Breast epithelium (tissue), 3 donors: ENCODE measurements around the gene FGGY.

ENCODE experiments used
- CTCF ChIP-seq, 3 donors: fragments of 450-650 bp; IDR thresholded peaks; one replicate each; pipeline ENCODE4 v1.5.1; 2016 to 2017; ENCODE audit warnings: antibody characterized with exemption in 3 of 3, mild to moderate bottlenecking in 3 of 3, moderate library complexity in 3 of 3
- POLR2A ChIP-seq: fragments of 450-650 bp; IDR thresholded peaks from one replicate; pipeline ENCODE4 v1.6.1; 2016; ENCODE audit warnings: antibody characterized with exemption, mild to moderate bottlenecking, moderate library complexity
- POLR2AphosphoS5 ChIP-seq, 3 donors: sonication (generic); formaldehyde crosslinking; IDR thresholded peaks; one replicate each; pipeline ENCODE4 v1.6.1; 2017; ENCODE audit warnings: antibody characterized with exemption in 3 of 3

DNA sequence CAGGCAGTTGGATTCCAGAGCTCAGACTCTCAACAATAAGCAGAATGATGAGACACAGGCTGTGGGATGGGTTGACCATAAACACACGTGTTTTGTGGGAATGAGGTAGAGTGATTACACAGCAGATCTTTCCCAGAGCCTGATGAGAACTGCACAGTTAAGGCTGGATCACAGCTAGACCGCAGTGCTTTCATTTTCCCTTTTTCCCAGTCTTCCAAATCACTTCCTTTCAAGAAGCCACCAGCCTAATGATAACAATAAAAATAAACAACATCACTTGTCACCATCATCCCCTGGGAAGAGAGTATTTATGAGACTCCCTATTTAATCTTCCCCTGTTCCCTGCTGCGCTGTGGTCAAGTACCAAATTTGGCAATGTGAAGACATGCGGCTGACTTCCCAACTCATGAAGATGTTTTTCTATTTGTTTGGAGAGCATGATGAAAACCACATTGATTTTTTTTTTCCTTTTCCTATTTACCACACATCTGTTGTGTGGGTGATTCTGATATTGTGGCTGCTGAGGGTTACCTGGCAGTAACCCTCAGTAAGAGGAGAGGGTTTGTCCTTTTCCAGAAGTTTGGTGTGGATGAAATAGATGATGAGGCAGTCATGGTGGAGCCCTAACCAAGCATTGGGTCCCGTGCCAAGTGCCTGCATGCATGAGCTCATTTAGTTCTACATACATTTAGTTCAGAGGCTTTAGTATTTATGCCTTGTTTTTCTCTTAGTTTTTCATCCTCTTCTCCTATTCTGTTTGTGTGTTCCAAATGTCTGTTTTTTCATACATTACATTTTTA, 268.9 kb downstream of the FGGY start:
- TF ChIP-seq CTCF (IDR thresholded peaks at IDR 0.05) (no peak), POLR2A (no peak), POLR2AphosphoS5 (IDR thresholded peaks at IDR 0.05) (peak in 2 of 3 donors; percentile 17 to 20)
